ENCODE results near the gene TAF4. TPM values are rescaled to one million over a fixed set of nuclear protein-coding genes. Genes with fewer than 3 reads are reported as not detected.
"Not testable (repeated sequence)": the region's sequence is repeated elsewhere in the genome, so short reads cannot be mapped to it uniquely, and the experiment has no call there.

TAF4 gene
- polyA plus RNA-seq, 1 donor from 2014 or later = 3.4 TPM

GRCh38 chr20:61951695-61952533 lies 113.8 kb downstream of the TAF4 start:
- H3K27me3 Mint-ChIP-seq = peaks cover 23% of the 10 kb centered on the region
- no peaks in the 10 kb centered on the region for H3K4me1 Mint-ChIP-seq
- H3K4me3 Mint-ChIP-seq = no peak overlapping the region
- H3K27ac Mint-ChIP-seq = no peak overlapping the region
- H3K36me3 Mint-ChIP-seq = no peaks in the 10 kb centered on the region
- no peaks in the 10 kb centered on the region for H3K9me3 Mint-ChIP-seq

GRCh38 chr20:61950641-61951071 lies 115.0 kb downstream of the TAF4 start:
- no peak overlapping the region for H3K27ac Mint-ChIP-seq
- H3K9me3 Mint-ChIP-seq = no peaks in the 10 kb centered on the region
- no peak overlapping the region for H3K4me3 Mint-ChIP-seq
- peaks cover 21% of the 10 kb centered on the region for H3K27me3 Mint-ChIP-seq
- H3K4me1 Mint-ChIP-seq = no peaks in the 10 kb centered on the region
- no peaks in the 10 kb centered on the region for H3K36me3 Mint-ChIP-seq

- H3K9me3 Mint-ChIP-seq = no peaks in the 10 kb centered on the region
- H3K27ac Mint-ChIP-seq = no peak overlapping the region
- H3K4me3 Mint-ChIP-seq = peak overlapping the region in 1 of 4 donors; percentile 55
- no peaks in the 10 kb centered on the region for H3K36me3 Mint-ChIP-seq
- H3K4me1 Mint-ChIP-seq = no peaks in the 10 kb centered on the region
- peaks cover 20% of the 10 kb centered on the region for H3K27me3 Mint-ChIP-seq
Measured at GRCh38 chr20:61949714-61950640, 115.7 kb downstream of the TAF4 start.

- Mint-ChIP-seq H3K27ac (no peak overlapping the region), H3K9me3 (no peaks in the 10 kb centered on the region), H3K4me3 (no peak overlapping the region), H3K27me3 (peaks cover 13% of the 10 kb centered on the region), H3K36me3 (no peaks in the 10 kb centered on the region), H3K4me1 (no peaks in the 10 kb centered on the region)
Measured at GRCh38 chr20:61949363-61949713, 116.3 kb downstream of the TAF4 start.

GRCh38 chr20:61948586-61949362 lies 116.9 kb downstream of the TAF4 start:
- H3K27me3 Mint-ChIP-seq = peaks cover 9% of the 10 kb centered on the region
- no peaks in the 10 kb centered on the region for H3K36me3 Mint-ChIP-seq
- no peak overlapping the region for H3K27ac Mint-ChIP-seq

GRCh38 chr20:61948056-61948455 lies 117.6 kb downstream of the TAF4 start:
- not testable (repeated sequence) for H3K9me3 Mint-ChIP-seq, H3K27me3 Mint-ChIP-seq, H3K27ac Mint-ChIP-seq, H3K4me3 Mint-ChIP-seq, H3K36me3 Mint-ChIP-seq, H3K4me1 Mint-ChIP-seq

More at GRCh38 chr20:61948586-61949362, 116.9 kb downstream of the TAF4 start:
- Mint-ChIP-seq H3K4me3 (no peak overlapping the region), H3K4me1 (no peaks in the 10 kb centered on the region), H3K9me3 (no peaks in the 10 kb centered on the region)

GRCh38 chr20:61945495-61945894 lies 120.2 kb downstream of the TAF4 start:
- H3K27ac Mint-ChIP-seq, H3K9me3 Mint-ChIP-seq, H3K4me3 Mint-ChIP-seq, H3K36me3 Mint-ChIP-seq, H3K27me3 Mint-ChIP-seq, H3K4me1 Mint-ChIP-seq: not testable (repeated sequence)

- not testable (repeated sequence) for H3K4me3 Mint-ChIP-seq, H3K27ac Mint-ChIP-seq, H3K9me3 Mint-ChIP-seq, H3K36me3 Mint-ChIP-seq, H3K27me3 Mint-ChIP-seq, H3K4me1 Mint-ChIP-seq
Measured at GRCh38 chr20:61944967-61945366, 120.7 kb downstream of the TAF4 start.

GRCh38 chr20:61942526-61942925 lies 123.2 kb downstream of the TAF4 start:
- Mint-ChIP-seq H3K36me3 (no peaks in the 10 kb centered on the region), H3K27ac (no peak overlapping the region), H3K4me3 (no peak overlapping the region)

GRCh38 chr20:61941721-61942405 lies 123.8 kb downstream of the TAF4 start:
- Mint-ChIP-seq H3K27me3 (peaks cover 3% of the 10 kb centered on the region), H3K36me3 (no peaks in the 10 kb centered on the region), H3K4me1 (no peaks in the 10 kb centered on the region), H3K9me3 (no peaks in the 10 kb centered on the region), H3K4me3 (no peak overlapping the region), H3K27ac (no peak overlapping the region)

More at GRCh38 chr20:61942526-61942925, 123.2 kb downstream of the TAF4 start:
- Mint-ChIP-seq H3K9me3 (no peaks in the 10 kb centered on the region), H3K27me3 (peaks cover 1% of the 10 kb centered on the region), H3K4me1 (no peaks in the 10 kb centered on the region)

GRCh38 chr20:61940976-61941720 lies 124.5 kb downstream of the TAF4 start:
- no peaks in the 10 kb centered on the region for H3K4me1 Mint-ChIP-seq

GRCh38 chr20:61940491-61940890 lies 125.2 kb downstream of the TAF4 start:
- H3K9me3 Mint-ChIP-seq = no peaks in the 10 kb centered on the region
- no peaks in the 10 kb centered on the region for H3K4me1 Mint-ChIP-seq
- no peak overlapping the region for H3K4me3 Mint-ChIP-seq
- H3K27me3 Mint-ChIP-seq = peaks cover 8% of the 10 kb centered on the region
- no peaks in the 10 kb centered on the region for H3K36me3 Mint-ChIP-seq
- no peak overlapping the region for H3K27ac Mint-ChIP-seq

More at GRCh38 chr20:61940976-61941720, 124.5 kb downstream of the TAF4 start:
- Mint-ChIP-seq H3K9me3 (no peaks in the 10 kb centered on the region), H3K27me3 (peaks cover 8% of the 10 kb centered on the region), H3K36me3 (no peaks in the 10 kb centered on the region), H3K4me3 (no peak overlapping the region), H3K27ac (no peak overlapping the region)

GRCh38 chr20:61939691-61940360 lies 125.9 kb downstream of the TAF4 start:
- Mint-ChIP-seq H3K4me3 (peak overlapping the region in 1 of 4 donors; percentile 29), H3K9me3 (no peaks in the 10 kb centered on the region), H3K4me1 (no peaks in the 10 kb centered on the region), H3K36me3 (no peaks in the 10 kb centered on the region), H3K27me3 (peaks cover 11% of the 10 kb centered on the region), H3K27ac (no peak overlapping the region)
